Upper lobe of right lung (tissue), 1 donor: ENCODE results near the gene HMGN3. TPM values are rescaled to one million over a fixed set of nuclear protein-coding genes. Genes with fewer than 3 reads are reported as not detected.

Experiments
- ATAC-seq: fragments of 200-7000 bp; cut with Tn5 transposase; one replicate; pipeline ENCODE4 v1.9.1; 2020; ENCODE audit warnings: mild to moderate bottlenecking, moderate library complexity
- DNase-seq: peaks from one replicate; pipeline ENCODE4 v3.0.0-alpha.2; 2020
- H3K27ac ChIP-seq: fragments of 200-600 bp; one replicate; pipeline ENCODE4 v1.8.0; 2022
- H3K27me3 ChIP-seq: fragments of 200-600 bp; one replicate; pipeline ENCODE4 v1.8.0; 2022; ENCODE audit warnings: mild to moderate bottlenecking
- H3K36me3 ChIP-seq: fragments of 200-600 bp; one replicate; pipeline ENCODE4 v1.8.0; 2022
- H3K4me1 ChIP-seq: fragments of 200-600 bp; one replicate; pipeline ENCODE4 v1.8.0; 2022
- H3K4me3 ChIP-seq: fragments of 200-600 bp; one replicate; pipeline ENCODE4 v1.8.0; 2022; ENCODE audit warnings: mild to moderate bottlenecking
- H3K9me3 ChIP-seq: fragments of 200-600 bp; one replicate; pipeline ENCODE4 v1.8.0; 2022
- CTCF ChIP-seq: fragments of 200-600 bp; IDR thresholded peaks from one replicate; pipeline ENCODE4 v1.8.0; 2022; ENCODE audit warnings: antibody characterized with exemption
- intact Hi-C: fragments of 100-400 bp; cut with DNase I; formaldehyde crosslinking; loops from one replicate; pipeline ENCODE4 v1.11.0; 2022
- total RNA-seq: library from RNA; stranded (reverse); fragmentation: NEBNext Ultra II Directional; extraction: Animal tissue kit (Norgen Biotek cat#: 25700); gene quantifications from one replicate; pipeline ENCODE4 v1.2.1, GENCODE V29; 2021
- donor health status: DM: no; HTN: yes; CAD: no; lungs with severe emphysema.

Gene HMGN3
- total RNA-seq, 1 donor from 2014 or later = 69.8 TPM

GRCh38 chr6:79167931-79168694, 66.4 kb downstream of the HMGN3 start:
- Histone ChIP-seq H3K4me1 (no peaks in the 10 kb centered on the region), H3K4me3 (no peak overlapping the region), H3K27ac (no peak overlapping the region), H3K36me3 (no peaks in the 10 kb centered on the region), H3K9me3 (no peaks in the 10 kb centered on the region), H3K27me3 (no peaks in the 10 kb centered on the region)
- ATAC-seq (no peak), DNase-seq (no peak)
- TF ChIP-seq CTCF = no peak
- intact Hi-C loops = no loop called here

DNA sequence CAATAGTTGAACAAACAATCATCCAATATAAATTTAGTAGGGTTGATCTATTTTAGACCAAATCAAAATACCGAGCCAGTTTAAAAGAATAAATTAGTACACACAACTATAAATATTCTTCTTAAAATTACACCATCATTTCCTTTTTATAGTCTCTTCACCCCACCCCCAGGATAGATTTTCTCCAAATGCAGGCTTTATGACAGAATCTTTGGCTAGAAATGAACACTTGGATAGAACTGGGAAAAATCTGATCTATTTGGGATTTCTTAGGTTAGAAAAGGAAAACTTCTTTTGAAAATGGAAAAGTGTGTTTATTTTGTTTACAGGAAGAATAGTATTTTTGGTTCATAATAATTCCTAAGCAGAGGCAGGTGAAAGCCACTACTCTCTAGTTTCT, 74.6 kb downstream of the HMGN3 start:
- no peak overlapping the region for H3K4me3 ChIP-seq
- TF ChIP-seq CTCF = no peak
- no peaks in the 10 kb centered on the region for H3K27me3 ChIP-seq
- intact Hi-C loops = no loop called here
- no peaks in the 10 kb centered on the region for H3K36me3 ChIP-seq
- H3K9me3 ChIP-seq = no peaks in the 10 kb centered on the region
- ATAC-seq (no peak), DNase-seq (no peak)
- H3K27ac ChIP-seq = no peak overlapping the region
- no peaks in the 10 kb centered on the region for H3K4me1 ChIP-seq

DNA sequence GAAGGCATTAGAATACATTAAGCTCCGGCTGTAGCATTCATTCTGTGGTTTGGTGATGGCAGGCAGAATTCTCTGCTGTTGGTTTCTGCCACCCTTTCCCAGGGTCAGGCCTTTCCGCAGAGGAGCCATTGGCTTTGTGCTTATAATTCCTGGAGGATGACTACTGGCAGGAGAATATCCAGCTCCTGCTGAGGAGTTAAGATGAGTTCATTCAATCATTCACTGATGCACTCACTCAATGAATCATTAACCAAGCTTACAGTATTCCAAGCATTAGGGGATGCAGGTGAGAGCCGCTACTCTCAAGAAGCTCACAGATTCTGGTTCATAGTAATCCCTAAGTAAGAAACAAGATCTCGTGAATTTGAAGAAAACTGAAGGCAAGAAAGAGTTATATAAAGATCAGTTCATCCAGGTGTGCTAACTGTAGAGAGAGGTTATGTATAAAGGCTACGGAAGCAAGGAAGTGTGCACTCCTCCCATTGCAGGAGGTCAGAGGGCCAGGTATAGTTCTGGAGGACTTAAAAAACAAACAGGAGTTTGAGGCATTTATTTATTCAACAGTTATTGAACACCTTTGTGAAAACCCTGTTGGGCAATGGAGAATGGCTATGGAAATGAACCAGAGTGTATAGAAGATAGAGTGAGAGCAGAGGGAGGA, 75.5 kb downstream of the HMGN3 start:
- Histone ChIP-seq H3K4me1 (no peaks in the 10 kb centered on the region), H3K9me3 (no peaks in the 10 kb centered on the region), H3K36me3 (no peaks in the 10 kb centered on the region), H3K4me3 (no peak overlapping the region), H3K27ac (no peak overlapping the region), H3K27me3 (no peaks in the 10 kb centered on the region)
- no peak for TF ChIP-seq CTCF
- intact Hi-C loops = no loop called here
- ATAC-seq (no peak), DNase-seq (no peak)

DNA sequence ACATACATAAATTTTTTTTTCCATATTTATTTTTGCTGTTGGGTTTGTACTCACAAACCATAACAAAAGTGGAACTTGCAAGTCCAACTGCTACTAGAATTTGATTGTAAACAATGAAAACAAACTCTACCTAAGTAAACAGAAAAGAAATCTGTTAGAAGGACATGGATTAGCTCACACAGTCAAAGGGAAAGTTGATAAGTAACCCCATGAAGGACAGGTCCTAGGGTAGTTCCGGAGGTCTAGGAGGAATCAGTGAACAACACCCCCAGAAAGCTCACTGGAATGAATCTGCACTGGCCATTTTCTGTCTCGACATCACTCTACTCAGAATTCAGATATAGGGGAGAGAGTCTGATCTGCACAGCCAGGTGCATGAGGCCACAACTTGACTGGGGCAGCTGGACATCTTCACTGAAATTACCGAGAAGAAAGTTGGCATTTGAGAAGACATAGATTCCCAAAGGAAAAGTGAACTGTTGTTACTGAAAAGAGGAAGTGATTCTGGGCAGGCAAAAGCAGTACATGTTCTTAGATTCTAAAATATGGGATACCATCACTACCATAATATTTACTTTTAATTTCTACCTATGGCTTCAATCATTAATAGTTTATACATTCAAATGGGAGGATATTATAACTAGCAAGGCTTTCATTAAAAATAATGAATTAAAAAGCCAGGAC, 76.4 kb downstream of the HMGN3 start:
- Histone ChIP-seq H3K4me3 (no peak overlapping the region), H3K9me3 (no peaks in the 10 kb centered on the region), H3K4me1 (no peaks in the 10 kb centered on the region), H3K36me3 (no peaks in the 10 kb centered on the region), H3K27me3 (no peaks in the 10 kb centered on the region), H3K27ac (no peak overlapping the region)
- TF ChIP-seq CTCF = no peak
- DNase-seq = no peak
- intact Hi-C loops = no loop called here
- no peak for ATAC-seq

DNA sequence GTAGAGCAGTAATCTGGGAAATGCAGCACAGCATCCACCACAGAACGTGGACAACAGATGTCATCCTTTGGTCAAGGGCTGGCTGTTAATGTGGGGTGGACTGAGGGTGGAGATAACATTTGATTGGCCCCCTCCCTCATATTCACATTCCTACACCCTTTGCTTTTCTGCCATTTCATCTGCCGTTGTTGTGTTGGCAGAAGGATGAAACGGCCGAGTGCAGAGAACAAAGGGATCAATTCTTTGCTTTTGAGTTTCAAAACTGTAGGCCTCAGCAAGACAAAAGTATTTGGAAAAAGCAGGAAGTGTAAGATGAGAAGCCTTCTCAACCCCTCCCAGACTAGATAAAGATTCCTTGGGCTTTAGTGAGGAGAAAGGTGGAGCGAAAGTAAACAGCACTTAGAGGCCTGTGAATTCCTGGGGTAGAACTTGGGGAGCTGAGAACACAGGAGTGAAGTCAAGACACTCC, 82.2 kb downstream of the HMGN3 start:
- Histone ChIP-seq H3K27me3 (no peaks in the 10 kb centered on the region), H3K27ac (no peak overlapping the region), H3K9me3 (no peaks in the 10 kb centered on the region), H3K4me3 (no peak overlapping the region), H3K4me1 (no peaks in the 10 kb centered on the region), H3K36me3 (no peaks in the 10 kb centered on the region)
- ATAC-seq (peak; percentile 24), DNase-seq (no peak)
- no peak for TF ChIP-seq CTCF
- intact Hi-C loops = no loop called here

Other genes with a start within 250 kb of the HMGN3 start
- gene PHIP, start 156.4 kb downstream of the HMGN3 start, total RNA-seq = 32.0 TPM